Activated B cell treated with CpG ODN at 0.5 μM for 24 hours (primary cell): Measurements from ENCODE around the gene CHRM1. TPM values are rescaled to one million over a fixed set of nuclear protein-coding genes. Genes with fewer than 3 reads are reported as not detected.

Source experiments
- ATAC-seq: fragments of 200-7000 bp; cut with Tn5 transposase; one replicate; pipeline ENCODE4 v1.10.0; 2021; ENCODE audit warnings: low read depth, mild to moderate bottlenecking, moderate library complexity
- CTCF ChIA-PET: fragments of 350-600 bp; sonication (Branson Sonifier 250); formaldehyde crosslinking; loops from one replicate; lab custom pipeline; 2021; ENCODE audit warnings: antibody characterized with exemption; lab: Charles Lee
- POLR2A ChIA-PET: fragments of 350-600 bp; sonication (Branson Sonifier 250); formaldehyde crosslinking; loops from one replicate; lab custom pipeline; 2021; ENCODE audit warnings: antibody characterized with exemption; lab: Charles Lee
- DNase-seq: peaks from one replicate; pipeline ENCODE4 v3.0.0; 2022
- H3K27ac Mint-ChIP-seq: one replicate; pipeline ENCODE4 v1.8.0; 2020; ENCODE audit warnings: mixed read lengths
- H3K27me3 Mint-ChIP-seq: one replicate; pipeline ENCODE4 v1.8.0; 2021; ENCODE audit warnings: mixed read lengths
- H3K36me3 Mint-ChIP-seq: one replicate; pipeline ENCODE4 v1.8.0; 2021; ENCODE audit warnings: low read depth, mixed read lengths
- H3K4me1 Mint-ChIP-seq: one replicate; pipeline ENCODE4 v1.8.0; 2021; ENCODE audit warnings: mixed read lengths
- H3K4me3 Mint-ChIP-seq: one replicate; pipeline ENCODE4 v1.8.0; 2020; ENCODE audit warnings: mild to moderate bottlenecking, mixed read lengths
- H3K9me3 Mint-ChIP-seq: one replicate; pipeline ENCODE4 v1.8.0; 2020; ENCODE audit warnings: mixed read lengths
- CTCF ChIP-seq: fragments of 200-600 bp; IDR thresholded peaks from one replicate; pipeline ENCODE4 v1.8.0; 2022; ENCODE audit warnings: antibody characterized with exemption, mild to moderate bottlenecking
- intact Hi-C: fragments of 100-400 bp; cut with micrococcal nuclease; formaldehyde crosslinking; loops from one replicate; pipeline ENCODE4 v1.15.1; 2024
- total RNA-seq: library from RNA; stranded (reverse); gene quantifications from 2 replicates; pipeline ENCODE4 v1.2.3, GENCODE V29; 2022

The CHRM1 gene
- total RNA-seq, 1 donor from 2014 or later, result not detected

- no peak for TF ChIP-seq CTCF
- H3K4me1 Mint-ChIP-seq, result peaks cover 12% of the 10 kb centered on the region
- no peak overlapping the region for H3K27ac Mint-ChIP-seq
Measured at GRCh38 chr11:62889126-62889483, 32.1 kb downstream of the CHRM1 start.

GRCh38 chr11:62888406-62888805 lies 32.8 kb downstream of the CHRM1 start:
- Mint-ChIP-seq H3K36me3 (peaks cover 67% of the 10 kb centered on the region), H3K27me3 (peaks cover 2% of the 10 kb centered on the region), H3K4me3 (no peak overlapping the region), H3K4me1 (peaks cover 18% of the 10 kb centered on the region), H3K27ac (no peak overlapping the region), H3K9me3 (no peaks in the 10 kb centered on the region)
- ATAC-seq (no peak), DNase-seq (no peak)
- no peak for TF ChIP-seq CTCF
- ChIA-PET CTCF (no interaction called here), POLR2A (no interaction called here)
- intact Hi-C loops, result loop anchor here (10.0 kb wide), 2 partner anchors 504 to 676 kb away; partner anchors contain the start of gene PLAAT2

More at GRCh38 chr11:62889126-62889483, 32.1 kb downstream of the CHRM1 start:
- intact Hi-C loops, result loop anchor here (10.0 kb wide), 2 partner anchors 504 to 676 kb away; partner anchors contain the start of gene PLAAT2
- Mint-ChIP-seq H3K4me3 (peak overlapping the region; percentile 45), H3K9me3 (no peaks in the 10 kb centered on the region), H3K27me3 (peaks cover 2% of the 10 kb centered on the region), H3K36me3 (peaks cover 60% of the 10 kb centered on the region)
- ATAC-seq (no peak), DNase-seq (no peak)
- POLR2A ChIA-PET, result interaction anchor here (0.6 to 1.2 kb wide), 2 partner anchors 8 to 169 kb away, joined by 5 to 11 read pairs; partner anchors contain the start of gene SLC3A2
- CTCF ChIA-PET, result interaction anchor here (2.7 kb wide), 1 partner anchor 16 kb away, joined by 6 read pairs; no protein-coding TSS in a partner anchor

GRCh38 chr11:62885137-62885750 lies 35.9 kb downstream of the CHRM1 start:
- CTCF ChIA-PET, result interaction anchor here (1.6 to 2.0 kb wide), 2 partner anchors 12 to 21 kb away, joined by 3 to 5 read pairs; no protein-coding TSS in a partner anchor
- intact Hi-C loops, result loop anchor here (10.0 kb wide), 2 partner anchors 500 to 680 kb away; partner anchors contain the start of gene PLAAT2

GRCh38 chr11:62883673-62884072 lies 37.5 kb downstream of the CHRM1 start:
- ATAC-seq, result no peak
- Mint-ChIP-seq H3K9me3 (no peaks in the 10 kb centered on the region), H3K4me1 (peaks cover 46% of the 10 kb centered on the region), H3K27me3 (no peaks in the 10 kb centered on the region), H3K27ac (peak overlapping the region; percentile 100), H3K36me3 (peaks cover 82% of the 10 kb centered on the region), H3K4me3 (peak overlapping the region; percentile 100)
- DNase-seq, result no peak
- POLR2A ChIA-PET, result interaction anchor here (4.3 to 7.7 kb wide), 3 partner anchors 28 to 97 kb away, joined by 69 to 258 read pairs (median 155); partner anchors contain the start of genes TMEM179B and WDR74
- intact Hi-C loops, result loop anchor here (10.0 kb wide), 2 partner anchors 499 to 681 kb away; partner anchors contain the start of gene PLAAT2
- CTCF ChIA-PET, result interaction anchor here (2.0 kb wide), 1 partner anchor 14 kb away, joined by 5 read pairs; no protein-coding TSS in a partner anchor
- no peak for TF ChIP-seq CTCF

More at GRCh38 chr11:62885137-62885750, 35.9 kb downstream of the CHRM1 start:
- Mint-ChIP-seq H3K9me3 (no peaks in the 10 kb centered on the region), H3K27me3 (no peaks in the 10 kb centered on the region), H3K4me1 (peaks cover 38% of the 10 kb centered on the region), H3K27ac (no peak overlapping the region), H3K36me3 (peaks cover 96% of the 10 kb centered on the region), H3K4me3 (peak overlapping the region; percentile 35)
- POLR2A ChIA-PET, result interaction anchor here (0.6 to 7.7 kb wide), 6 partner anchors 28 to 293 kb away, joined by 3 to 258 read pairs (median 6); partner anchors contain the start of gene WDR74
- TF ChIP-seq CTCF, result no peak
- ATAC-seq (no peak), DNase-seq (no peak)
